ENCODE results near the gene KRTAP12-4. TPM values are rescaled to one million over a fixed set of nuclear protein-coding genes. Genes with fewer than 3 reads are reported as not detected.
"Not testable (repeated sequence)": the region's sequence is repeated elsewhere in the genome, so short reads cannot be mapped to it uniquely, and the experiment has no call there.

KRTAP12-4 gene
- total and polyA plus RNA-seq, 7 donors: not detected

- ATAC-seq (no peak), DNase-seq (no peak)
- intact Hi-C loops (cut with DNase I): no loop called here
- H3K4me1 ChIP-seq: no peaks in the 10 kb centered on the region
- peaks cover 22% of the 10 kb centered on the region for H3K9me3 ChIP-seq
- peaks cover 5 to 37% (median 13%) of the 10 kb centered on the region in 3 donors for H3K27me3 ChIP-seq (ENCODE audit: insufficient read depth in 3 of 3, low read length in 2 of 3)
- H3K36me3 ChIP-seq (ENCODE audit: insufficient read depth in 1 of 2, low read depth in 1 of 2): no peaks in the 10 kb centered on the region
- 59 to 70% (median 67%) methylated on average over 11 of the region's 11 CpGs for WGBS, 3 donors
- no peak overlapping the region for H3K27ac ChIP-seq
- no peak overlapping the region for H3K4me3 ChIP-seq
- TF ChIP-seq, protein P1, sequence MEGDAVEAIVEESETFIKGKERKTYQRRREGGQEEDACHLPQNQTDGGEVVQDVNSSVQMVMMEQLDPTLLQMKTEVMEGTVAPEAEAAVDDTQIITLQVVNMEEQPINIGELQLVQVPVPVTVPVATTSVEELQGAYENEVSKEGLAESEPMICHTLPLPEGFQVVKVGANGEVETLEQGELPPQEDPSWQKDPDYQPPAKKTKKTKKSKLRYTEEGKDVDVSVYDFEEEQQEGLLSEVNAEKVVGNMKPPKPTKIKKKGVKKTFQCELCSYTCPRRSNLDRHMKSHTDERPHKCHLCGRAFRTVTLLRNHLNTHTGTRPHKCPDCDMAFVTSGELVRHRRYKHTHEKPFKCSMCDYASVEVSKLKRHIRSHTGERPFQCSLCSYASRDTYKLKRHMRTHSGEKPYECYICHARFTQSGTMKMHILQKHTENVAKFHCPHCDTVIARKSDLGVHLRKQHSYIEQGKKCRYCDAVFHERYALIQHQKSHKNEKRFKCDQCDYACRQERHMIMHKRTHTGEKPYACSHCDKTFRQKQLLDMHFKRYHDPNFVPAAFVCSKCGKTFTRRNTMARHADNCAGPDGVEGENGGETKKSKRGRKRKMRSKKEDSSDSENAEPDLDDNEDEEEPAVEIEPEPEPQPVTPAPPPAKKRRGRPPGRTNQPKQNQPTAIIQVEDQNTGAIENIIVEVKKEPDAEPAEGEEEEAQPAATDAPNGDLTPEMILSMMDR (IDR thresholded peaks at IDR 0.05): no peak
These were observed 40.3 kb upstream of the KRTAP12-4 start for GRCh38 chr21:44694776-44695175.

DNA sequence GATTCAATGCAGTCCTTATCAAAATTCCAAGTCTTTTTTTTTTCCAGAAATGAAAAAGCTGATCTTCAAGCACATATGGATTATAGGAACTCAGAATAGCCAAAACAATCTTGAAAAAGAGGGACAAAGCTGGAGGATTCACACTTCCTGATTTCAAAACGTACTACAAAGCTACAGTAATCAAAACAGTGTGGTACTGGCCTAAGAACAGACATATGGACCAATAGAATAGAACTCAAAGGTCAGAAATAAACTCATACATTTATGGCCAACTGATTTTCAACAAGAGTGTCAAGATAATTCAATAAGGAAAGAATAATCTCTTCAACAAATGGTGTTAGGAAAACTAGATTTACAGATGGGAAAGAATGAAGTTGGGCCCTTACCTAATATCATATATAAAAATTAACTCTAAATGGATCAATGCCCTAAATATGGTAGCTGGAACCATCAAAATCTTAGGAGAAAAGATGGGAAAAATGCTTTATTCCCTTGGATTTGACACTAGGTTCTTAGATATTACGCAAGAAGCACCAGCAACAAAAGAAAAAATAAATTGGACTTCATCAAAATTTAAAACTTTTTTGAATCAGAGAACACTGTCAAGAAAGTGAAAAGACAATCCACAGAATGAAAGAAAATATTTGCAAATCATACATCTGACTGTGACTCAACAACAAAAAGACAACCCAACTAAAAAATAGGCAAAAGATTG lies 38.5 kb upstream of the KRTAP12-4 start:
- TF ChIP-seq, protein P1 (IDR thresholded peaks at IDR 0.05): no peak
- no peak overlapping the region for H3K27ac ChIP-seq
- H3K4me3 ChIP-seq: no peak overlapping the region
- WGBS, 3 donors: 49 to 50% (median 50%) methylated on average over 2 of the region's 2 CpGs
- H3K9me3 ChIP-seq: peaks cover 22% of the 10 kb centered on the region
- H3K36me3 ChIP-seq (ENCODE audit: insufficient read depth in 1 of 2, low read depth in 1 of 2): no peaks in the 10 kb centered on the region
- ATAC-seq (no peak), DNase-seq (no peak)
- H3K27me3 ChIP-seq (ENCODE audit: insufficient read depth in 3 of 3, low read length in 2 of 3): peaks cover 0 to 33% (median 8%) of the 10 kb centered on the region in 3 donors
- intact Hi-C loops (cut with DNase I): no loop called here
- no peaks in the 10 kb centered on the region for H3K4me1 ChIP-seq

DNA sequence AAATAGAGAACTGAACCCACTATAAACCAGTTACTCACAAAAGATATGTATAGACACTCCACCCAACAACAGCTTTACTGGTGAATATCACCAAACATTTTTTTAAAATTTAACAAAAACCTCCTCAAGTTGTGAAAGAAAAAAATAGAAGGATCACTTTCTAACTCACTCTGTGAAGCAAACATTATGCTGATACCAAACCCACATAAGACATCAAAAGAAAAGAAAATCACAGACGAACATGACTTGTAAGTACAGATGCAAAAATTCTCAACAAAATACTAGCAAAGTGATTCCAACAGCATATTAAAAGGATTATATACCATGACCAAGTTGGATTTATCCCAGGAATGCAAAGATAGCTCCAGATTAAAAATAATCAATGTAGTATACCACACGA lies 37.2 kb upstream of the KRTAP12-4 start:
- ATAC-seq (no peak), DNase-seq (no peak)
- TF ChIP-seq, protein P1 (IDR thresholded peaks at IDR 0.05): no peak
- peaks cover 0 to 37% (median 3%) of the 10 kb centered on the region in 3 donors for H3K27me3 ChIP-seq (ENCODE audit: insufficient read depth in 3 of 3, low read length in 2 of 3)
- H3K36me3 ChIP-seq (ENCODE audit: insufficient read depth in 1 of 2, low read depth in 1 of 2): no peaks in the 10 kb centered on the region
- intact Hi-C loops (cut with DNase I): no loop called here
- peaks cover 22% of the 10 kb centered on the region for H3K9me3 ChIP-seq
- 20 to 24% (median 23%) methylated on average over 2 of the region's 2 CpGs for WGBS, 3 donors
- no peaks in the 10 kb centered on the region for H3K4me1 ChIP-seq
- no peak overlapping the region for H3K27ac ChIP-seq
- H3K4me3 ChIP-seq: no peak overlapping the region

GRCh38 chr21:44689740-44690139 lies 35.3 kb upstream of the KRTAP12-4 start:
- H3K4me3 ChIP-seq; ATAC-seq; H3K4me1 ChIP-seq; intact Hi-C loops (cut with DNase I); H3K36me3 ChIP-seq (ENCODE audit: insufficient read depth in 1 of 2, low read depth in 1 of 2); H3K27ac ChIP-seq; DNase-seq: not testable (repeated sequence)
- WGBS, 3 donors: 79 to 86% (median 85%) methylated on average over 3 of the region's 3 CpGs
- peaks cover 0 to 37% (median 3%) of the 10 kb centered on the region in 3 donors for H3K27me3 ChIP-seq (ENCODE audit: insufficient read depth in 3 of 3, low read length in 2 of 3)
- peaks cover 22% of the 10 kb centered on the region for H3K9me3 ChIP-seq

- Histone ChIP-seq H3K36me3 (ENCODE audit: insufficient read depth in 1 of 2, low read depth in 1 of 2) (no peaks in the 10 kb centered on the region), H3K4me1 (no peaks in the 10 kb centered on the region), H3K4me3 (no peak overlapping the region), H3K27ac (no peak overlapping the region), H3K9me3 (peaks cover 3% of the 10 kb centered on the region), H3K27me3 (ENCODE audit: insufficient read depth in 3 of 3, low read length in 2 of 3) (peaks cover 0 to 39% (median 7%) of the 10 kb centered on the region in 3 donors)
- 18 to 23% (median 18%) methylated on average over 11 of the region's 11 CpGs for WGBS, 3 donors
- ATAC-seq (no peak), DNase-seq (no peak)
- TF ChIP-seq, protein P1 (IDR thresholded peaks at IDR 0.05): no peak
- intact Hi-C loops (cut with DNase I): no loop called here
These were observed 33.2 kb upstream of the KRTAP12-4 start for GRCh38 chr21:44687671-44688070.
